Tibial nerve (tissue), 4 donors: ENCODE data around the gene HBE1. TPM values are rescaled to one million over a fixed set of nuclear protein-coding genes. Genes with fewer than 3 reads are reported as not detected.

ENCODE experiments used
- DNase-seq, 2 donors: peaks; one replicate each; pipeline ENCODE4 v3.0.0-alpha.2; 2019; ENCODE audit warnings: low spot score in 2 of 2
- H3K27ac ChIP-seq, 4 donors: fragments of 200-600 bp; sonication (generic) in 3 of 4; one replicate each; pipeline ENCODE4 v1.5.1; 2017 to 2019; ENCODE audit warnings: mild to moderate bottlenecking in 1 of 4
- H3K27me3 ChIP-seq, 2 donors: fragments of 200-600 bp; sonication (generic) in 1 of 2; one replicate each; pipeline versions ENCODE4 v1.5.1 to v1.6.0; 2017 to 2019
- H3K36me3 ChIP-seq, 3 donors: fragments of 200-600 bp; sonication (generic); one replicate each; pipeline ENCODE4 v1.5.1; 2018 to 2019
- H3K4me1 ChIP-seq, 4 donors: fragments of 200-600 bp; sonication (generic) in 3 of 4; one replicate each; pipeline ENCODE4 v1.5.1; 2017 to 2019
- H3K4me3 ChIP-seq, 4 donors: fragments of 200-600 bp; sonication (generic) in 3 of 4; one replicate each; pipeline ENCODE4 v1.5.1; 2017 to 2019; ENCODE audit warnings: mild to moderate bottlenecking in 1 of 4, moderate library complexity in 1 of 4
- H3K9me3 ChIP-seq, 4 donors: fragments of 200-600 bp; sonication (generic) in 3 of 4; one replicate each; pipeline ENCODE4 v1.5.1; 2017 to 2019
- CTCF ChIP-seq, 5 experiments: fragments of 200-600 bp in 3 of 5; fragments of 450-650 bp in 2 of 5; sonication (generic) in 3 of 5; IDR thresholded peaks; one replicate each; pipeline ENCODE4 v1.5.1; 2016 to 2019; ENCODE audit warnings: antibody characterized with exemption in 5 of 5, mild to moderate bottlenecking in 3 of 5, moderate library complexity in 2 of 5
- EP300 ChIP-seq, 2 donors: sonication (generic); formaldehyde crosslinking; IDR thresholded peaks; one replicate each; pipeline ENCODE4 v1.6.1; 2017; ENCODE audit warnings: antibody characterized with exemption in 2 of 2, mild to moderate bottlenecking in 1 of 2
- POLR2A ChIP-seq, 2 donors: fragments of 450-650 bp; IDR thresholded peaks; one replicate each; pipeline ENCODE4 v1.6.1; 2017; ENCODE audit warnings: antibody characterized with exemption in 2 of 2, mild to moderate bottlenecking in 2 of 2, moderate library complexity in 2 of 2
- WGBS, 2 donors: methylation state at CpG; one replicate each; pipeline ENCODE4 v1.1.5; 2018; 5-methylcytosine and 5-hydroxymethylcytosine counted together
- total RNA-seq, 4 donors: library from RNA; depleted of rRNA; stranded (reverse); fragments of >200 nt; gene quantifications; one replicate each; pipeline ENCODE4 v1.1.0, GENCODE V29; 2016

Gene HBE1
- total RNA-seq, 4 donors from 2014 or later, result not detected

GRCh38 chr11:5233307-5233706 is 36.4 kb downstream of the HBE1 start:
- TF ChIP-seq CTCF (IDR thresholded peaks at IDR 0.05) (no peak), POLR2A (IDR thresholded peaks at IDR 0.05) (no peak), EP300 (IDR thresholded peaks at IDR 0.05) (no peak)
- no peaks in the 10 kb centered on the region for H3K4me1 ChIP-seq
- no peak for DNase-seq
- no peaks in the 10 kb centered on the region for H3K36me3 ChIP-seq
- no peaks in the 10 kb centered on the region for H3K9me3 ChIP-seq
- WGBS, 2 donors, result 83 to 89% methylated on average over 1 of the region's 1 CpG
- no peaks in the 10 kb centered on the region for H3K27me3 ChIP-seq
- H3K27ac ChIP-seq, result no peak overlapping the region
- no peak overlapping the region for H3K4me3 ChIP-seq

GRCh38 chr11:5232821-5233220 is 36.9 kb downstream of the HBE1 start:
- WGBS, 2 donors, result 91 to 95% methylated on average over 2 of the region's 2 CpGs
- Histone ChIP-seq H3K4me3 (no peak overlapping the region), H3K36me3 (no peaks in the 10 kb centered on the region), H3K9me3 (no peaks in the 10 kb centered on the region), H3K27ac (no peak overlapping the region), H3K27me3 (no peaks in the 10 kb centered on the region), H3K4me1 (no peaks in the 10 kb centered on the region)
- DNase-seq, result no peak
- TF ChIP-seq POLR2A (IDR thresholded peaks at IDR 0.05) (no peak), CTCF (IDR thresholded peaks at IDR 0.05) (no peak), EP300 (IDR thresholded peaks at IDR 0.05) (no peak)

GRCh38 chr11:5232176-5232575 is 37.6 kb downstream of the HBE1 start:
- H3K4me1 ChIP-seq, result no peaks in the 10 kb centered on the region
- DNase-seq, result no peak
- H3K27me3 ChIP-seq, result no peaks in the 10 kb centered on the region
- WGBS, 2 donors, result 41 to 45% methylated on average over 3 of the region's 3 CpGs
- H3K27ac ChIP-seq, result no peak overlapping the region
- H3K4me3 ChIP-seq, result no peak overlapping the region
- no peaks in the 10 kb centered on the region for H3K36me3 ChIP-seq
- TF ChIP-seq CTCF (IDR thresholded peaks at IDR 0.05) (no peak), EP300 (IDR thresholded peaks at IDR 0.05) (no peak), POLR2A (IDR thresholded peaks at IDR 0.05) (no peak)
- no peaks in the 10 kb centered on the region for H3K9me3 ChIP-seq

GRCh38 chr11:5231111-5231510 is 38.6 kb downstream of the HBE1 start:
- no peaks in the 10 kb centered on the region for H3K36me3 ChIP-seq
- H3K4me1 ChIP-seq, result no peaks in the 10 kb centered on the region
- no peak overlapping the region for H3K27ac ChIP-seq
- H3K4me3 ChIP-seq, result no peak overlapping the region
- no peak for DNase-seq
- H3K9me3 ChIP-seq, result no peaks in the 10 kb centered on the region
- WGBS, 2 donors, result 81 to 88% methylated on average over 2 of the region's 2 CpGs
- TF ChIP-seq POLR2A (IDR thresholded peaks at IDR 0.05) (no peak), EP300 (IDR thresholded peaks at IDR 0.05) (no peak), CTCF (IDR thresholded peaks at IDR 0.05) (no peak)
- H3K27me3 ChIP-seq, result no peaks in the 10 kb centered on the region

GRCh38 chr11:5230266-5230665 is 39.5 kb downstream of the HBE1 start:
- 69 to 85% methylated on average over 1 of the region's 1 CpG for WGBS, 2 donors
- Histone ChIP-seq H3K36me3 (no peaks in the 10 kb centered on the region), H3K4me1 (no peaks in the 10 kb centered on the region), H3K27ac (no peak overlapping the region), H3K4me3 (no peak overlapping the region), H3K27me3 (no peaks in the 10 kb centered on the region), H3K9me3 (no peaks in the 10 kb centered on the region)
- no peak for DNase-seq
- TF ChIP-seq EP300 (IDR thresholded peaks at IDR 0.05), result no peak
- TF ChIP-seq POLR2A (IDR thresholded peaks at IDR 0.05), result no peak
- TF ChIP-seq CTCF (IDR thresholded peaks at IDR 0.05), result no peak
